Measurements from ENCODE around the gene ZCCHC13.
A peak's percentile ranks its signal among the peaks of the same experiment; 100 is the strongest.
"Not testable (repeated sequence)": the region's sequence is repeated elsewhere in the genome, so short reads cannot be mapped to it uniquely, and the experiment has no call there.

Gene ZCCHC13

DNA sequence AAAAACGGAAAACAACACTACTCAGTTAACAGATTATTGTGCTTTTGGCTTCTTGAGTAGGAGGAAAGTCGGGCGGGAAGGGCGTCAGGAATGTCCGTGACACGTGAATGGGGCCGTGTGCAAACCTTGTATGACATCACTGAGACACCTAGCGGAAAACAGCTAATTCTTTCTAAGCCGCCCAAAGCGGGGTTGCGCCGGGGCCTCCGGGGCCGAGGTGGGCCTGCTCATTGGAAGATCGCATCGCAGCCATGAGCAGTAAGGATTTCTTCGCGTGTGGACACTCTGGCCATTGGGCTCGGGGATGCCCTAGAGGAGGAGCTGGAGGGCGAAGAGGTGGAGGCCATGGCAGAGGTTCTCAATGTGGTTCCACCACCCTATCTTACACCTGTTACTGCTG, at the start of gene ZCCHC13:
Gene ZCCHC13 (plus strand): TSS at position 165 of the 400 bp plus-strand sequence. CDS start 87 bp downstream, at position 252.
- DNase-seq (ENCODE audit: low read depth), result no peak

- not testable (repeated sequence) for DNase-seq (ENCODE audit: low read depth)
Observed at GRCh38 chrX:74258111-74258510, 45.9 kb upstream of the ZCCHC13 start.

GRCh38 chrX:74259885-74260491, 44.0 kb upstream of the ZCCHC13 start:
- no peak for DNase-seq (ENCODE audit: low read depth)

DNA sequence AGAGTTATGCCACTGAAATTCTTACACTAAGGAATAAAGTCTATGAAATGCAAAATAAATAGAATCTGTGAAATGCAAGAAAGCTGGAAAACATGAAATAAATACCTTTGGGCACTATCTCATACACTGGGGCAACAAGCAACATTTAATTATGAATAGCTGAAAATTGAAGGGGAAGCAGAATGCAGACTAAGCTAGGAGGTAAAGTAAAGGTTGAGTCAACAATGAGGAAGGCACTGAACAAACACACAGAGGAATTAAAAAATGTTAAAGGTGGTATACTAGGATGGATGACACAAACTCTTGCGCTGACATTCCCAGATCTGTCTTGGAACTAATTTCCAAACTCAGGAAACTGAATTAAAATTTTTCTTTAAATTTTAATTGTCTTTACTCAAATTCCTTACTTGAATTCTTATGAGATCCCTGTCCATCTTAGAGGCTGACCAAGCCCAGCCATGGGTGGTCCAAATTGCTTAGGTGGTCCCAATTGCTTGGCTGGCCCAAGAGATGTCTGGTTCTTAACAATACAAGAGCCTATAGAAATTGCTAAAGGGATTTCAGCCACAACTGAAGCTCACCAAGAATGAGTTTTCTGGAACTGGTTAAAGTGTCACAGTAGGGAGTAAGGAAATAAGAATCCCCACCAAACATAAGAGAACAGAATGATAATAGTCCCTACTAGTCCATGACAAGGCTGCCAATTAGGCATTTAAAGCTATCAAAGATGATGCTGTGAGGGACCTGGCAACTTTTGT, 41.3 kb upstream of the ZCCHC13 start:
- no peak for DNase-seq (ENCODE audit: low read depth)

GRCh38 chrX:74270393-74270792, 33.6 kb upstream of the ZCCHC13 start:
- no peak for DNase-seq (ENCODE audit: low read depth)

GRCh38 chrX:74272230-74272629, 31.8 kb upstream of the ZCCHC13 start:
- DNase-seq (ENCODE audit: low read depth), result no peak

DNA sequence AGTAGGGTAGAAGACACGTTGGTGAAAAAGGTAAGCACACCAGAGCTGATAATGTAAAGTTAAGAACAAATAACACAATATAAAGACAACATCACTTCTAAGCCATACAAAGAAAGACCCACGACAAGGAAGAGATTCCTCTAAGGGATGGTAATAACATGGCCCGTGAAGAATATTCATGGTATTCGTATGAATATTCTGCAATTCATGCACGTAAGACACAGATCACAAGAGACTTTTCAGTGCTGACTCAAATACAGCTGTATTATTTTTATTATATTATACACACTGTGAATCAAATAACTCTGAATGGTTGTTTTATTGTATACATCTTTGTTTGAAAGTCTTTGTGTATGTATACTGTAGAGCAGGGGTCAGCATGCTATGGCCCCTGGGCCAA, 29.5 kb upstream of the ZCCHC13 start:
- no peak for DNase-seq (ENCODE audit: low read depth)

- DNase-seq (ENCODE audit: low read depth), result no peak
Observed at GRCh38 chrX:74277320-74277719, 26.7 kb upstream of the ZCCHC13 start.

GRCh38 chrX:74277846-74278245, 26.1 kb upstream of the ZCCHC13 start:
- DNase-seq (ENCODE audit: low read depth), result no peak

GRCh38 chrX:74280759-74281158, 23.2 kb upstream of the ZCCHC13 start:
- no peak for DNase-seq (ENCODE audit: low read depth)

DNA sequence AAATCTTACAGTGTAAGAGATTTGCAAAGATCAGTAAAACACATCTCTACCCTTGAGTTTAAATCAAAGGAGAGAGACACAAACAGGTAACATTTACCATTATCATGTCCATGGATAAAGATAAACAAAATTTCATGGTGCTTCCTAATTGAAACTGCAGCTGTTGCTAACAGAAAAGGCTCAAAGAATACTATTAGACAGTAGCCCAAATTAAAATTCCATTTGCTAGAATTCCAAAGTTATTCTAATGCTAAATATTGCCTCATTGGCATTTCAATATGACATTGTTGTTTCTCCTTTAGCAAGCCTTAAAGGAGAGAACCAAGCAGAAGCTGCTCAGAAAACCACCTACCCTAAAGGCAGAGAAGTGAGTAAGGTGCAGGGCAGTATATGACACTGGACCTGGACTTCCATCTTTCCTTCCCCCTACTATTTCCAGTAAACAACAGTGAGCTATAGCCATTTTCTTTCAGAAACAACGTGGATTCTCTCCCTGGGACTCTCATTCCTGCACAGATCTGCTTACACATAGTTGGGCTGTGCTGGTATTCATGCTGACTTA, 19.5 kb upstream of the ZCCHC13 start:
- no peak for DNase-seq (ENCODE audit: low read depth)

DNA sequence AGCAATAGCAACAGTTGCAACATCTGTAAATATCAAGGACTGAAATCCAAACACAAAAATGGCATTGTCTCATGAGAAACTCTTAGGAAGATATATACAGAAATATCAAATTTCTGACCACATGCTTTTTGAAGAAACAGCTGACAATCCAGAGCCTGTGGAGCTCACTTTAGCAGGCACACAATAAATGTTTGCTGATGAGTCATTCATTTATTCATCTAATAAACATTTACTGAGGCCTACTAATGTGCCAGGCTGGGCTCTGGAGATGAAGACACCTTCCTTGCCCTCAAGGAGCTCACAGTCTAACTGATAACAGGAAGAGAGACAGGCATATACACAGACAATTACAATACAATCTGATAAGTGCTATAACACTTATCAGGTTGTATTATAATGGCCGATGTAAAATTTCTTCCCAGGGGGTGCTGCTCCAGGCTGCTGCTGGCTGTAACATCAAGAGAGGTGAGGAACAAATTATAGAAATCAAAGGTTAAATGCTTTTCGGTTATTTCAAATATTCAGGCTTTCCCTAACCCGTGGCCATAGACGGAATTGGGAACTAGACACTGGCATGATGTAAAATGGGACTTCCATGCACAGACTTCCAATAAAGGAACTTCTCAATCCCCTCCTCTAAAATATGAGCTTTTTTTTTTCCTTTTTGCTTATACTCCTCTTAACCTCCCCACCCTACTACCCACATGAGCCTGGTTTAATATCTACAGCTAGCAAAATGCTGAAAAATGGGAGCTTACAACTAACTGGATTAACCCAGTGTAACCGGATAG, 16.8 kb upstream of the ZCCHC13 start:
- DNase-seq (ENCODE audit: low read depth), result no peak

DNA sequence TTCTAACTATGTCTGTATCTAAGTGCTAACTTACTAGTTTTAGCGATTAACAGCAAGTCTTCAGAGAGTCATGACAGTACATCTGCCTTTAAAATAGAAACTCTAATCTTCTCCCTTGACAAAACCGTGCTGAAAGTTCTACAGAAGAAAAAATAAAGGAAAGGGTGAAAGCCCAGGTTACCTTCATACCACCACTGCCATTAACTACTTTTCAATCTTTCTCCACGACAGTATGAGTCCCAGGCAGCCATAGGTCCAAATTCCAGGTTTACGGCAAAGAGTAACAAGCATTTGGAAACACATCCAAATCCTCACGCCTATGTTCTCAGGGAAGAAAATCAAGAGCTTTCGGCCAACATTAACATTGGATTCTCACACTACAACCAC, 12.4 kb upstream of the ZCCHC13 start:
- no peak for DNase-seq (ENCODE audit: low read depth)

- DNase-seq (ENCODE audit: low read depth), result peak; percentile 69
Observed at GRCh38 chrX:74291964-74292807, 11.8 kb upstream of the ZCCHC13 start.

DNA sequence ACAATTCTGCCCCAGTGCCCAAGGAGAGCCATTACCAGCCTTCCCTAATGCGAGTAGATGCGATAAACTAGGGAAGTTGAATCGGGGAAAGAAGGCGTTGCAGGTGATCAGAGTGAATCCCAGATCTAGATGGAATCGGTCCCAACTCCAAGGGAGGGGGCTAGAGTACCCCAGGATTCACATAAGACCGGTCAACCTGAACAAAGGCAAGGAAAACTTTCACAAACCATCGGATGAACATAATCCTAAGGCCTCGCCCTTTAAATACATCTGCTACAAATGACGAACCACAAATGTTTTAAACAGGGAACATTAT, 11.2 kb upstream of the ZCCHC13 start:
- DNase-seq (ENCODE audit: low read depth), result no peak

- DNase-seq (ENCODE audit: low read depth), result peak; percentile 56
Observed at GRCh38 chrX:74293343-74293946, 10.5 kb upstream of the ZCCHC13 start.

DNA sequence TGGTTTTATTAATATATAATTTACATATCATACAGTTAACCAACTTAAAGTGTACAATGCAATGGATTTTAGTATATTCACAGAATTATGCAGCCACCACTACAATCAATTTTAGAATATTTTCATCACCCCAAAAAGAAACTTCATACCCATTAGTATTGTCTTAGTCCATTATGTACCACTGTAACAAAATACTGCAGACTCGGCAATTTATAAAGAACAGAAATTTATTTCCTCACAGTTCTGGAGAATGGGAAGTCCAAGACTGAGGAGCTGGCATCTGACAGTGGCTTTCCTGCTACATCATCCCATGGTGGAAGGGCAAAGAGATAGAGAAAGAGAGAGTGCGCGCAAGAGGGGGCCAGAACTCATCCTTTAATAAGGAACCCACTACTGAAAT, 8.9 kb upstream of the ZCCHC13 start:
- DNase-seq (ENCODE audit: low read depth), result no peak

DNA sequence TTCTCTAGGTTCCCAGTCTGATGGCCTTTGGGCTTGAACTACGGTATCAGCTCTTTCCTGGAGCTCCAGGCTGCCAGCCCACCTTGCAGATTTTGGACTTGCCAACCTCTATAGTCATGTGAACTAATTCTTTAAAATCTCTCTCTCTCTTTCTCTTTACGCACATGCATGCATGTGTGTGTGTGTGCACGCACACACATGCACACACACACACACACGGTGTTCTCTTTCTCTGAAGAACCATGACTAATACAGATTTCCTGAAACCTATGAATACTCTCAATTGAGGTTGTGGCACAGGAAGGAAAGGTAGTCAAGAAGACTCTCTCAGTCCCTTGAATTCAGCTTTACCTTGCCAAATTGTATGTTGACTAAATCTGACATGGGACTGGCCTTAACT, 6.2 kb upstream of the ZCCHC13 start:
- no peak for DNase-seq (ENCODE audit: low read depth)

- no peak for DNase-seq (ENCODE audit: low read depth)
Observed at GRCh38 chrX:74300869-74301268, 3.1 kb upstream of the ZCCHC13 start.

DNA sequence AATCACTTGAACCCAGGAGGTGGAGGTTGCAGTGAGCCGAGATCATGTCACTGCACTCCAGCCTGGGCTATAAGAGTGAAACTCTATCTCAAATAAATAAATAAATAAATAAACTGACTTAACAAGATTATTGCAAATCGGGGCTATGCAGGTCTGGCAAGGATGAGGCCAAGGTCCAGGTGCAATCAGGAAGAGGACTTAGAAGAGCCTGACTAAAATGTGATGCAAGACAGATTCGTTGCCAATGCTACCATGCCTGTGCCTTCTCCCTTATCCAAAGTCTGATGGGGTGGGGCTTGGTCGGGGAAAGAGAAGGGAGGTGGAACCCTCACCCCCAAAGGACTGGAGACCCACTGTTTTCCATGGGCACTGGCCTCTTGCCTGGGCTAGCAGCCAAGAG, 14.7 kb downstream of the ZCCHC13 start:
- DNase-seq (ENCODE audit: low read depth), result no peak

GRCh38 chrX:74319321-74319720, 15.3 kb downstream of the ZCCHC13 start:
- DNase-seq (ENCODE audit: low read depth), result not testable (repeated sequence)

GRCh38 chrX:74321191-74321590, 17.2 kb downstream of the ZCCHC13 start:
- no peak for DNase-seq (ENCODE audit: low read depth)

Data from activated T-cell treated with anti-CD3 and anti-CD28 coated beads for 48 hours (primary cell).